Eye (tissue), 1 donor: ENCODE measurements around the gene DYNLT2.

Source experiments
- DNase-seq: peaks from one replicate; pipeline ENCODE4 v3.0.0-alpha.2; 2015

Gene DYNLT2

GRCh38 chr6:169751242-169752073, at the start of gene DYNLT2, which contains the start of gene ERMARD:
TSS of gene DYNLT2 (minus strand) at chr6:169751572. CDS start at chr6:169751458, 114 bp downstream.
TSS of gene ERMARD (plus strand) at chr6:169751622. CDS start at chr6:169751658, 36 bp downstream.
- peak; percentile 98 for DNase-seq

GRCh38 chr6:169800668-169801395, 49.5 kb upstream of the DYNLT2 start:
- DNase-seq, result peak; percentile 58

GRCh38 chr6:169800116-169800667, 48.8 kb upstream of the DYNLT2 start:
- DNase-seq, result no peak

- peak; percentile 10 for DNase-seq
Observed at GRCh38 chr6:169799474-169799926, 48.1 kb upstream of the DYNLT2 start.

- DNase-seq, result no peak
Observed at GRCh38 chr6:169798764-169799473, 47.5 kb upstream of the DYNLT2 start.

GRCh38 chr6:169795196-169795595, 43.8 kb upstream of the DYNLT2 start:
- no peak for DNase-seq

GRCh38 chr6:169794317-169795055, 43.1 kb upstream of the DYNLT2 start:
- DNase-seq, result no peak

- DNase-seq, result no peak
Observed at GRCh38 chr6:169793408-169793807, 42.0 kb upstream of the DYNLT2 start.

- DNase-seq, result no peak
Observed at GRCh38 chr6:169792306-169793015, 41.1 kb upstream of the DYNLT2 start.

GRCh38 chr6:169791721-169792131, 40.4 kb upstream of the DYNLT2 start:
- DNase-seq, result peak; percentile 10

- peak; percentile 95 for DNase-seq
Observed at GRCh38 chr6:169789944-169790927, 38.9 kb upstream of the DYNLT2 start.

GRCh38 chr6:169789146-169789943, 38.0 kb upstream of the DYNLT2 start:
- no peak for DNase-seq

GRCh38 chr6:169788809-169789145, 37.4 kb upstream of the DYNLT2 start:
- DNase-seq, result no peak

- DNase-seq, result no peak
Observed at GRCh38 chr6:169787797-169788196, 36.4 kb upstream of the DYNLT2 start.

- no peak for DNase-seq
Observed at GRCh38 chr6:169786349-169786748, 35.0 kb upstream of the DYNLT2 start.

- no peak for DNase-seq
Observed at GRCh38 chr6:169785566-169785965, 34.2 kb upstream of the DYNLT2 start.

GRCh38 chr6:169784821-169785340, 33.5 kb upstream of the DYNLT2 start:
- DNase-seq, result no peak

- DNase-seq, result no peak
Observed at GRCh38 chr6:169783971-169784820, 32.8 kb upstream of the DYNLT2 start.
